Keratinocyte (primary cell): ENCODE results near the gene NTN1.

Source experiments
- EZH2 ChIP-seq: IDR thresholded peaks from one replicate; pipeline ENCODE4 v1.6.1; 2012; ENCODE audit warnings: inconsistent platforms, mild to moderate bottlenecking, low read length, moderate library complexity
- TF ChIP-seq, protein P1 (sequence below), 3 experiments: IDR thresholded peaks in 1 of 3; conservative IDR thresholded peaks in 1 of 3; optimal IDR thresholded peaks in 1 of 3; 2 replicates in 2 of 3; 3 replicates in 1 of 3; pipeline versions ENCODE3 to v1.5.1; 2011; ENCODE audit warnings: low read length in 3 of 3, mild to moderate bottlenecking in 3 of 3, moderate library complexity in 2 of 3, control low read depth in 1 of 3, inconsistent platforms in 1 of 3; ENCODE audit not compliant: insufficient read depth in 2 of 3; ENCODE audit errors: extremely low read depth in 1 of 3

GRCh38 chr17:9187828-9188227, 166.5 kb downstream of the NTN1 start:
- TF ChIP-seq, protein P1, sequence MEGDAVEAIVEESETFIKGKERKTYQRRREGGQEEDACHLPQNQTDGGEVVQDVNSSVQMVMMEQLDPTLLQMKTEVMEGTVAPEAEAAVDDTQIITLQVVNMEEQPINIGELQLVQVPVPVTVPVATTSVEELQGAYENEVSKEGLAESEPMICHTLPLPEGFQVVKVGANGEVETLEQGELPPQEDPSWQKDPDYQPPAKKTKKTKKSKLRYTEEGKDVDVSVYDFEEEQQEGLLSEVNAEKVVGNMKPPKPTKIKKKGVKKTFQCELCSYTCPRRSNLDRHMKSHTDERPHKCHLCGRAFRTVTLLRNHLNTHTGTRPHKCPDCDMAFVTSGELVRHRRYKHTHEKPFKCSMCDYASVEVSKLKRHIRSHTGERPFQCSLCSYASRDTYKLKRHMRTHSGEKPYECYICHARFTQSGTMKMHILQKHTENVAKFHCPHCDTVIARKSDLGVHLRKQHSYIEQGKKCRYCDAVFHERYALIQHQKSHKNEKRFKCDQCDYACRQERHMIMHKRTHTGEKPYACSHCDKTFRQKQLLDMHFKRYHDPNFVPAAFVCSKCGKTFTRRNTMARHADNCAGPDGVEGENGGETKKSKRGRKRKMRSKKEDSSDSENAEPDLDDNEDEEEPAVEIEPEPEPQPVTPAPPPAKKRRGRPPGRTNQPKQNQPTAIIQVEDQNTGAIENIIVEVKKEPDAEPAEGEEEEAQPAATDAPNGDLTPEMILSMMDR (optimal IDR thresholded peaks at IDR 0.05 in 1 of 3, IDR thresholded peaks at IDR 0.05 in 1 of 3, conservative IDR thresholded peaks at IDR 0.05 in 1 of 3; ENCODE audit: extremely low read depth in 1 of 3, insufficient read depth in 2 of 3, low read length in 3 of 3): no peak
- TF ChIP-seq EZH2: no peak
